PC-9 (cell line): ENCODE data around the gene ARSI. TPM values are rescaled to one million over a fixed set of nuclear protein-coding genes. Genes with fewer than 3 reads are reported as not detected.

Source experiments
- BruUV-seq: library from RNA; stranded (reverse); fragments of 400-500 nt; replicated peaks from 2 replicates; lab custom pipeline; 2021; lab: Mats Ljungman, UMichigan
- CTCF ChIA-PET: fragments of 300-600 bp; sonication (Branson Sonifier 250); formaldehyde crosslinking; loops from one replicate; lab custom pipeline; 2022; ENCODE audit warnings: antibody characterized with exemption; lab: Charles Lee
- POLR2A ChIA-PET: fragments of 300-600 bp; sonication (Branson Sonifier 250); formaldehyde crosslinking; loops from one replicate; lab custom pipeline; 2022; ENCODE audit warnings: antibody characterized with exemption; ENCODE audit not compliant: unreplicated experiment; lab: Charles Lee
- DNase-seq, 2 experiments: peaks; one replicate each; pipeline versions ENCODE4 v3.0.0 to v3.0.0-alpha.2; 2015 to 2022; ENCODE audit warnings: mixed read lengths in 1 of 2
- H2AFZ ChIP-seq: fragments of 200-600 bp; sonication (generic); 2 replicates; pipeline ENCODE4 v1.8.1; 2017; ENCODE audit warnings: antibody characterized with exemption
- H3F3A ChIP-seq: fragments of 200-600 bp; sonication (generic); 2 replicates; pipeline ENCODE4 v1.8.1; 2017; ENCODE audit warnings: antibody characterized with exemption, mild to moderate bottlenecking, low read depth; ENCODE audit not compliant: insufficient read depth
- H3K27ac ChIP-seq: fragments of 200-600 bp; sonication (generic); 2 replicates; pipeline ENCODE4 v1.6.1; 2016; ENCODE audit warnings: mixed run types
- H3K27me3 ChIP-seq: fragments of 200-600 bp; sonication (generic); 2 replicates; pipeline ENCODE4 v1.6.1; 2016; ENCODE audit warnings: low read depth, mixed run types; ENCODE audit not compliant: insufficient read depth
- H3K36me3 ChIP-seq: fragments of 200-600 bp; sonication (generic); 2 replicates; pipeline ENCODE4 v1.6.1; 2016; ENCODE audit warnings: low read depth, mixed run types
- H3K4me1 ChIP-seq: fragments of 200-600 bp; sonication (generic); replicated peaks from 2 replicates; pipeline ENCODE4 v1.6.1; 2016; ENCODE audit warnings: mixed run types; ENCODE audit not compliant: insufficient read depth
- H3K4me2 ChIP-seq: fragments of 200-600 bp; sonication (generic); 2 replicates; pipeline ENCODE4 v1.6.1; 2017; ENCODE audit warnings: mixed run types
- H3K4me3 ChIP-seq: fragments of 200-600 bp; sonication (generic); 2 replicates; pipeline ENCODE4 v1.6.1; 2016; ENCODE audit warnings: mixed run types
- H3K79me2 ChIP-seq: fragments of 200-600 bp; sonication (generic); 2 replicates; pipeline ENCODE4 v1.6.1; 2017; ENCODE audit warnings: low read depth, mixed run types
- H3K9me2 ChIP-seq: fragments of 200-600 bp; sonication (generic); 2 replicates; pipeline ENCODE4 v1.8.1; 2017; ENCODE audit warnings: mild to moderate bottlenecking; ENCODE audit not compliant: insufficient read depth
- H3K9me3 ChIP-seq: fragments of 200-600 bp; sonication (generic); 2 replicates; pipeline ENCODE4 v1.8.1; 2016; ENCODE audit warnings: low read depth; ENCODE audit not compliant: insufficient read depth
- H4K20me1 ChIP-seq: fragments of 200-600 bp; sonication (generic); 2 replicates; pipeline ENCODE4 v1.8.1; 2017; ENCODE audit not compliant: insufficient read depth
- CTCF ChIP-seq: fragments of 200-600 bp; sonication (generic); conservative IDR thresholded peaks from 2 replicates; pipeline ENCODE4 v1.6.1; 2017; ENCODE audit warnings: mixed run types, antibody characterized with exemption, mild to moderate bottlenecking, moderate library complexity
- EZH2 ChIP-seq: fragments of 200-600 bp; sonication (generic); IDR thresholded peaks from 2 replicates; pipeline ENCODE4 v1.8.0; 2017; ENCODE audit warnings: antibody characterized with exemption, low read depth
- intact Hi-C: fragments of 100-400 bp; cut with micrococcal nuclease; formaldehyde crosslinking; loops from one replicate; pipeline ENCODE4 v1.10.0; 2022; ENCODE audit not compliant: unreplicated experiment
- total RNA-seq: library from RNA; stranded (reverse); gene quantifications from 2 replicates; pipeline ENCODE4 v1.2.3, GENCODE V29; 2021

ARSI gene
- total RNA-seq, 1 experiment from 2014 or later, result 2.6 TPM

- H3F3A ChIP-seq, result no peaks in the 10 kb centered on the region
- no peaks in the 10 kb centered on the region for H3K4me1 ChIP-seq
- H3K36me3 ChIP-seq, result no peaks in the 10 kb centered on the region
- POLR2A ChIA-PET, result no interaction called here
- no peaks in the 10 kb centered on the region for H3K9me3 ChIP-seq
- H3K27ac ChIP-seq, result no peak overlapping the region
- H2AFZ ChIP-seq, result no peak overlapping the region
- H3K79me2 ChIP-seq, result no peaks in the 10 kb centered on the region
- no peaks in the 10 kb centered on the region for H3K9me2 ChIP-seq
- TF ChIP-seq CTCF, result no peak
- no peak for TF ChIP-seq EZH2
- no peaks in the 10 kb centered on the region for H4K20me1 ChIP-seq
- no peaks in the 10 kb centered on the region for H3K27me3 ChIP-seq
- intact Hi-C loops, result no loop called here
- BruUV-seq, result no TSS peak
- no peak overlapping the region for H3K4me2 ChIP-seq
- no peak for DNase-seq
- no peak overlapping the region for H3K4me3 ChIP-seq
- CTCF ChIA-PET, result no interaction called here
Observed at GRCh38 chr5:150277043-150277442, 25.7 kb downstream of the ARSI start.

GRCh38 chr5:150274811-150275210 lies 27.9 kb downstream of the ARSI start:
- Histone ChIP-seq H3K4me2 (no peak overlapping the region), H3K27me3 (no peaks in the 10 kb centered on the region), H3K4me3 (no peak overlapping the region), H3K9me3 (no peaks in the 10 kb centered on the region), H3F3A (no peaks in the 10 kb centered on the region), H3K79me2 (no peaks in the 10 kb centered on the region), H2AFZ (no peak overlapping the region), H3K36me3 (no peaks in the 10 kb centered on the region), H3K27ac (no peak overlapping the region), H3K9me2 (no peaks in the 10 kb centered on the region), H3K4me1 (no peaks in the 10 kb centered on the region), H4K20me1 (no peaks in the 10 kb centered on the region)
- peak in 1 of 2 experiments; percentile 13 for DNase-seq
- CTCF ChIA-PET, result interaction anchor here (1.5 kb wide), 1 partner anchor 75 kb away, joined by 4 read pairs; no protein-coding TSS in a partner anchor
- POLR2A ChIA-PET, result interaction anchor here (0.6 kb wide), 1 partner anchor 893 kb away, joined by 4 read pairs; no protein-coding TSS in a partner anchor
- TF ChIP-seq CTCF (no peak), EZH2 (no peak)
- intact Hi-C loops, result no loop called here
- no TSS peak for BruUV-seq

GRCh38 chr5:150272531-150272930 lies 30.2 kb downstream of the ARSI start:
- ChIA-PET CTCF (interaction anchor here (1.1 kb wide), 1 partner anchor 78 kb away, joined by 5 read pairs; no protein-coding TSS in a partner anchor), POLR2A (no interaction called here)
- Histone ChIP-seq H3K36me3 (no peaks in the 10 kb centered on the region), H2AFZ (no peak overlapping the region), H3F3A (no peaks in the 10 kb centered on the region), H3K4me3 (no peak overlapping the region), H3K9me2 (no peaks in the 10 kb centered on the region), H3K27ac (no peak overlapping the region), H3K4me2 (no peak overlapping the region), H3K9me3 (no peaks in the 10 kb centered on the region), H4K20me1 (no peaks in the 10 kb centered on the region), H3K4me1 (no peaks in the 10 kb centered on the region), H3K27me3 (no peaks in the 10 kb centered on the region), H3K79me2 (no peaks in the 10 kb centered on the region)
- intact Hi-C loops, result loop anchor here (1.0 to 2.0 kb wide), 2 partner anchors 78 to 164 kb away; no protein-coding TSS in a partner anchor
- TF ChIP-seq EZH2, result no peak
- TF ChIP-seq CTCF, result peak; percentile 46
- no TSS peak for BruUV-seq
- peak; percentile 34 to 38 for DNase-seq
